Endodermal cell (in vitro differentiated cells): Measurements from ENCODE around the gene FRAT2. TPM values are rescaled to one million over a fixed set of nuclear protein-coding genes. Genes with fewer than 3 reads are reported as not detected.

Experiments
- total RNA-seq, 2 donors: library from RNA; stranded (reverse); fragmentation: NEBNext Ultra II Directional in 1 of 2; extraction: Animal tissue kit (Norgen Biotek cat#: 25700) in 1 of 2; gene quantifications; 2 replicates in 1 of 2; 3 replicates in 1 of 2; pipeline ENCODE4 v1.2.1, GENCODE V29; 2021

The FRAT2 gene
- total RNA-seq, 2 donors from 2014 or later = 31.0 to 35.2 TPM

Other genes starting within 250 kb of the FRAT2 start
- 1 to 10 TPM in 1 of 2 donors, under 1 TPM in 1; 0.97 to 2.4 TPM for gene SLIT1, start 148.8 kb downstream of the FRAT2 start, total RNA-seq
- gene ARHGAP19, start 42.1 kb downstream of the FRAT2 start, total RNA-seq = 10 to 100 TPM; 26.8 to 47.6 TPM
- gene FRAT1, start 15.5 kb downstream of the FRAT2 start, total RNA-seq = 1 to 10 TPM; 6.5 to 7.3 TPM
- 10 to 100 TPM; 33.0 to 34.7 TPM for gene RRP12, start 66.6 kb upstream of the FRAT2 start, total RNA-seq
- 100 to 1,000 TPM; 490 to 499 TPM for gene PGAM1, start 91.5 kb upstream of the FRAT2 start, total RNA-seq
- gene EXOSC1, start 111.3 kb upstream of the FRAT2 start, total RNA-seq = 10 to 100 TPM; 48.9 to 55.6 TPM
- 10 to 100 TPM; 44.5 to 53.6 TPM for gene ZDHHC16, start 111.4 kb upstream of the FRAT2 start, total RNA-seq
- gene MMS19, start 163.7 kb upstream of the FRAT2 start, total RNA-seq = 10 to 100 TPM; 84.2 to 98.8 TPM
- gene UBTD1, start 164.2 kb upstream of the FRAT2 start, total RNA-seq = 10 to 100 TPM; 19.1 to 19.3 TPM
- not detected for gene ANKRD2, start 238.1 kb upstream of the FRAT2 start, total RNA-seq
- gene HOGA1, start 249.7 kb upstream of the FRAT2 start, total RNA-seq = 1 to 10 TPM in 1 of 2 donors, under 1 TPM in 1; 0.15 to 1.7 TPM